HG03457 (cell line): ENCODE data around the gene BBC3.
A peak's percentile ranks its signal among the peaks of the same experiment; 100 is the strongest.
"Not testable (repeated sequence)": the region's sequence is repeated elsewhere in the genome, so short reads cannot be mapped to it uniquely, and the experiment has no call there.

ENCODE experiments used
- ATAC-seq: cut with Tn5 transposase; IDR thresholded peaks from one replicate; pipeline ENCODE4 v1.9.1; 2021; ENCODE audit warnings: moderate number of reproducible peaks; ENCODE audit not compliant: unreplicated experiment

BBC3 gene

GRCh38 chr19:47230921-47231214, at the start of gene BBC3:
Gene BBC3, minus strand, starts transcription at chr19:47231199. Its CDS starts 2,768 bp downstream, at chr19:47228431.
- no peak for ATAC-seq

GRCh38 chr19:47280183-47280797, 49.3 kb upstream of the BBC3 start:
- no peak for ATAC-seq

- ATAC-seq: not testable (repeated sequence)
Measured at GRCh38 chr19:47276513-47276912, 45.5 kb upstream of the BBC3 start.

GRCh38 chr19:47275791-47276461, 44.9 kb upstream of the BBC3 start:
- ATAC-seq: no peak

GRCh38 chr19:47274891-47275761, 44.1 kb upstream of the BBC3 start:
- ATAC-seq: no peak

- no peak for ATAC-seq
Measured at GRCh38 chr19:47274071-47274890, 43.3 kb upstream of the BBC3 start, which contains the start of gene INAFM1. Gene INAFM1, plus strand, starts transcription at chr19:47274885. Its CDS starts 35 bp downstream, at chr19:47274920.

- peak; percentile 37 for ATAC-seq
Measured at GRCh38 chr19:47273313-47274070, 42.5 kb upstream of the BBC3 start.

- ATAC-seq: no peak
Measured at GRCh38 chr19:47272448-47273312, 41.7 kb upstream of the BBC3 start.

- no peak for ATAC-seq
Measured at GRCh38 chr19:47271949-47272348, 41.0 kb upstream of the BBC3 start.

GRCh38 chr19:47270408-47270807, 39.4 kb upstream of the BBC3 start:
- no peak for ATAC-seq

- no peak for ATAC-seq
Measured at GRCh38 chr19:47269596-47269995, 38.6 kb upstream of the BBC3 start.

GRCh38 chr19:47268028-47268427, 37.0 kb upstream of the BBC3 start:
- ATAC-seq: no peak

GRCh38 chr19:47267350-47267759, 36.4 kb upstream of the BBC3 start:
- no peak for ATAC-seq

- no peak for ATAC-seq
Measured at GRCh38 chr19:47266401-47266941, 35.5 kb upstream of the BBC3 start.

GRCh38 chr19:47264629-47265028, 33.6 kb upstream of the BBC3 start:
- ATAC-seq: no peak

- not testable (repeated sequence) for ATAC-seq
Measured at GRCh38 chr19:47261946-47262793, 31.2 kb upstream of the BBC3 start.

GRCh38 chr19:47260476-47260875, 29.5 kb upstream of the BBC3 start:
- ATAC-seq: no peak

- ATAC-seq: no peak
Measured at GRCh38 chr19:47258895-47259555, 28.0 kb upstream of the BBC3 start.
